Measurements from ENCODE around the gene NLGN1. TPM values are rescaled to one million over a fixed set of nuclear protein-coding genes. Genes with fewer than 3 reads are reported as not detected.

The NLGN1 gene
- total and polyA plus RNA-seq, 2 experiments from 2014 or later: 5.1 to 11.2 TPM

- H2AFZ ChIP-seq: no peak overlapping the region
- no peaks in the 10 kb centered on the region for H3K79me2 ChIP-seq
- H3K27me3 ChIP-seq: no peaks in the 10 kb centered on the region
- no peak for DNase-seq (ENCODE audit: low spot score)
- no peaks in the 10 kb centered on the region for H3K9me2 ChIP-seq (replicated peaks; ENCODE audit: insufficient read depth)
- no peak overlapping the region for H3K4me2 ChIP-seq
- H3K36me3 ChIP-seq (replicated peaks; ENCODE audit: insufficient read depth, low read depth): no peaks in the 10 kb centered on the region
- no peaks in the 10 kb centered on the region for H3K4me1 ChIP-seq (ENCODE audit: insufficient read depth)
- TF ChIP-seq EZH2phosphoT487 (IDR thresholded peaks at IDR 0.05; ENCODE audit: low read depth, severe bottlenecking, unreplicated experiment) (no peak), EZH2 (IDR thresholded peaks at IDR 0.05; ENCODE audit: borderline replicate concordance) (no peak), CTCF (IDR thresholded peaks at IDR 0.05; ENCODE audit: poor library complexity) (no peak)
- no peaks in the 10 kb centered on the region for H4K20me1 ChIP-seq (ENCODE audit: insufficient read depth, poor library complexity, severe bottlenecking)
- WGBS (ENCODE audit: low lambda C conversion rate, missing lambda C conversion rate): 74% methylated on average over 4 of the region's 4 CpGs
- no peak overlapping the region for H3K27ac ChIP-seq
- H3K9me3 ChIP-seq (ENCODE audit: low read depth): no peaks in the 10 kb centered on the region
- no peak overlapping the region for H3K4me3 ChIP-seq
Observed at GRCh38 chr3:174191380-174191779, 793.8 kb downstream of the NLGN1 start.

GRCh38 chr3:174191895-174192294, 794.4 kb downstream of the NLGN1 start:
- 92% methylated on average over 2 of the region's 2 CpGs for WGBS (ENCODE audit: low lambda C conversion rate, missing lambda C conversion rate)

GRCh38 chr3:174192471-174192870, 794.9 kb downstream of the NLGN1 start:
- TF ChIP-seq CTCF (IDR thresholded peaks at IDR 0.05; ENCODE audit: poor library complexity) (no peak), EZH2phosphoT487 (IDR thresholded peaks at IDR 0.05; ENCODE audit: low read depth, severe bottlenecking, unreplicated experiment) (no peak), EZH2 (IDR thresholded peaks at IDR 0.05; ENCODE audit: borderline replicate concordance) (no peak)

More at GRCh38 chr3:174191895-174192294, 794.4 kb downstream of the NLGN1 start:
- no peaks in the 10 kb centered on the region for H3K9me2 ChIP-seq (replicated peaks; ENCODE audit: insufficient read depth)
- no peak for DNase-seq (ENCODE audit: low spot score)
- H3K4me3 ChIP-seq: no peak overlapping the region
- TF ChIP-seq EZH2 (IDR thresholded peaks at IDR 0.05; ENCODE audit: borderline replicate concordance): no peak
- no peak for TF ChIP-seq CTCF (IDR thresholded peaks at IDR 0.05; ENCODE audit: poor library complexity)
- TF ChIP-seq EZH2phosphoT487 (IDR thresholded peaks at IDR 0.05; ENCODE audit: low read depth, severe bottlenecking, unreplicated experiment): no peak
- no peak overlapping the region for H3K27ac ChIP-seq
- H3K9me3 ChIP-seq (ENCODE audit: low read depth): no peaks in the 10 kb centered on the region
- H3K79me2 ChIP-seq: no peaks in the 10 kb centered on the region
- H3K36me3 ChIP-seq (replicated peaks; ENCODE audit: insufficient read depth, low read depth): no peaks in the 10 kb centered on the region
- H3K4me1 ChIP-seq (ENCODE audit: insufficient read depth): no peaks in the 10 kb centered on the region
- H4K20me1 ChIP-seq (ENCODE audit: insufficient read depth, poor library complexity, severe bottlenecking): no peaks in the 10 kb centered on the region
- H2AFZ ChIP-seq: no peak overlapping the region
- H3K4me2 ChIP-seq: no peak overlapping the region
- H3K27me3 ChIP-seq: no peaks in the 10 kb centered on the region

GRCh38 chr3:174193604-174194003, 796.1 kb downstream of the NLGN1 start:
- H3K4me2 ChIP-seq: no peak overlapping the region
- H3K9me3 ChIP-seq (ENCODE audit: low read depth): no peaks in the 10 kb centered on the region
- no peak for DNase-seq (ENCODE audit: low spot score)
- H3K4me1 ChIP-seq (ENCODE audit: insufficient read depth): no peaks in the 10 kb centered on the region
- no peak for TF ChIP-seq EZH2 (IDR thresholded peaks at IDR 0.05; ENCODE audit: borderline replicate concordance)
- no peak for TF ChIP-seq CTCF (IDR thresholded peaks at IDR 0.05; ENCODE audit: poor library complexity)
- TF ChIP-seq EZH2phosphoT487 (IDR thresholded peaks at IDR 0.05; ENCODE audit: low read depth, severe bottlenecking, unreplicated experiment): no peak
- no peaks in the 10 kb centered on the region for H3K27me3 ChIP-seq
- no peak overlapping the region for H3K4me3 ChIP-seq
- no peak overlapping the region for H3K27ac ChIP-seq
- H3K36me3 ChIP-seq (replicated peaks; ENCODE audit: insufficient read depth, low read depth): no peaks in the 10 kb centered on the region
- H3K9me2 ChIP-seq (replicated peaks; ENCODE audit: insufficient read depth): no peaks in the 10 kb centered on the region
- H4K20me1 ChIP-seq (ENCODE audit: insufficient read depth, poor library complexity, severe bottlenecking): no peaks in the 10 kb centered on the region
- H2AFZ ChIP-seq: no peak overlapping the region
- H3K79me2 ChIP-seq: no peaks in the 10 kb centered on the region

More at GRCh38 chr3:174192471-174192870, 794.9 kb downstream of the NLGN1 start:
- no peak overlapping the region for H3K4me3 ChIP-seq
- no peaks in the 10 kb centered on the region for H3K27me3 ChIP-seq
- 70% methylated on average over 2 of the region's 2 CpGs for WGBS (ENCODE audit: low lambda C conversion rate, missing lambda C conversion rate)
- H3K36me3 ChIP-seq (replicated peaks; ENCODE audit: insufficient read depth, low read depth): no peaks in the 10 kb centered on the region
- H3K79me2 ChIP-seq: no peaks in the 10 kb centered on the region
- H3K27ac ChIP-seq: no peak overlapping the region
- DNase-seq (ENCODE audit: low spot score): no peak
- H3K9me3 ChIP-seq (ENCODE audit: low read depth): no peaks in the 10 kb centered on the region
- no peak overlapping the region for H2AFZ ChIP-seq
- no peaks in the 10 kb centered on the region for H3K4me1 ChIP-seq (ENCODE audit: insufficient read depth)
- no peaks in the 10 kb centered on the region for H3K9me2 ChIP-seq (replicated peaks; ENCODE audit: insufficient read depth)
- H4K20me1 ChIP-seq (ENCODE audit: insufficient read depth, poor library complexity, severe bottlenecking): no peaks in the 10 kb centered on the region
- H3K4me2 ChIP-seq: no peak overlapping the region

Measured in hepatocyte (in vitro differentiated cells).